ENCODE measurements around the gene ERI3. TPM values are rescaled to one million over a fixed set of nuclear protein-coding genes. Genes with fewer than 3 reads are reported as not detected.

ERI3 gene
- total and polyA plus RNA-seq, 7 donors = 50.4 to 96.8 (median 59.5) TPM

- no peak for ATAC-seq
- WGBS, 3 donors = 36 to 42% (median 39%) methylated on average over 2 of the region's 2 CpGs
- Histone ChIP-seq H3K4me1 (no peaks in the 10 kb centered on the region), H3K27me3 (ENCODE audit: insufficient read depth in 3 of 3, low read length in 2 of 3) (peaks cover 0 to 16% (median 8%) of the 10 kb centered on the region in 3 donors), H3K4me3 (no peak overlapping the region), H3K27ac (no peak overlapping the region), H3K9me3 (no peaks in the 10 kb centered on the region), H3K36me3 (ENCODE audit: insufficient read depth in 1 of 2, low read depth in 1 of 2) (no peaks in the 10 kb centered on the region)
- TF ChIP-seq, protein P1, sequence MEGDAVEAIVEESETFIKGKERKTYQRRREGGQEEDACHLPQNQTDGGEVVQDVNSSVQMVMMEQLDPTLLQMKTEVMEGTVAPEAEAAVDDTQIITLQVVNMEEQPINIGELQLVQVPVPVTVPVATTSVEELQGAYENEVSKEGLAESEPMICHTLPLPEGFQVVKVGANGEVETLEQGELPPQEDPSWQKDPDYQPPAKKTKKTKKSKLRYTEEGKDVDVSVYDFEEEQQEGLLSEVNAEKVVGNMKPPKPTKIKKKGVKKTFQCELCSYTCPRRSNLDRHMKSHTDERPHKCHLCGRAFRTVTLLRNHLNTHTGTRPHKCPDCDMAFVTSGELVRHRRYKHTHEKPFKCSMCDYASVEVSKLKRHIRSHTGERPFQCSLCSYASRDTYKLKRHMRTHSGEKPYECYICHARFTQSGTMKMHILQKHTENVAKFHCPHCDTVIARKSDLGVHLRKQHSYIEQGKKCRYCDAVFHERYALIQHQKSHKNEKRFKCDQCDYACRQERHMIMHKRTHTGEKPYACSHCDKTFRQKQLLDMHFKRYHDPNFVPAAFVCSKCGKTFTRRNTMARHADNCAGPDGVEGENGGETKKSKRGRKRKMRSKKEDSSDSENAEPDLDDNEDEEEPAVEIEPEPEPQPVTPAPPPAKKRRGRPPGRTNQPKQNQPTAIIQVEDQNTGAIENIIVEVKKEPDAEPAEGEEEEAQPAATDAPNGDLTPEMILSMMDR (IDR thresholded peaks at IDR 0.05) = no peak
- DNase-seq = no peak
- intact Hi-C loops (cut with DNase I) = no loop called here
These were observed 33.5 kb upstream of the ERI3 start for GRCh38 chr1:44388551-44388950.

GRCh38 chr1:44380666-44381177, 25.7 kb upstream of the ERI3 start:
- H3K9me3 ChIP-seq = no peaks in the 10 kb centered on the region
- H3K4me1 ChIP-seq = no peaks in the 10 kb centered on the region
- 51 to 58% (median 53%) methylated on average over 3 of the region's 3 CpGs for WGBS, 3 donors
- no peaks in the 10 kb centered on the region for H3K27me3 ChIP-seq (ENCODE audit: insufficient read depth in 3 of 3, low read length in 2 of 3)
- ATAC-seq (no peak), DNase-seq (no peak)
- TF ChIP-seq, protein P1 (IDR thresholded peaks at IDR 0.05) = no peak
- H3K4me3 ChIP-seq = no peak overlapping the region
- intact Hi-C loops (cut with DNase I) = no loop called here
- no peaks in the 10 kb centered on the region for H3K36me3 ChIP-seq (ENCODE audit: insufficient read depth in 1 of 2, low read depth in 1 of 2)
- H3K27ac ChIP-seq = no peak overlapping the region

DNA sequence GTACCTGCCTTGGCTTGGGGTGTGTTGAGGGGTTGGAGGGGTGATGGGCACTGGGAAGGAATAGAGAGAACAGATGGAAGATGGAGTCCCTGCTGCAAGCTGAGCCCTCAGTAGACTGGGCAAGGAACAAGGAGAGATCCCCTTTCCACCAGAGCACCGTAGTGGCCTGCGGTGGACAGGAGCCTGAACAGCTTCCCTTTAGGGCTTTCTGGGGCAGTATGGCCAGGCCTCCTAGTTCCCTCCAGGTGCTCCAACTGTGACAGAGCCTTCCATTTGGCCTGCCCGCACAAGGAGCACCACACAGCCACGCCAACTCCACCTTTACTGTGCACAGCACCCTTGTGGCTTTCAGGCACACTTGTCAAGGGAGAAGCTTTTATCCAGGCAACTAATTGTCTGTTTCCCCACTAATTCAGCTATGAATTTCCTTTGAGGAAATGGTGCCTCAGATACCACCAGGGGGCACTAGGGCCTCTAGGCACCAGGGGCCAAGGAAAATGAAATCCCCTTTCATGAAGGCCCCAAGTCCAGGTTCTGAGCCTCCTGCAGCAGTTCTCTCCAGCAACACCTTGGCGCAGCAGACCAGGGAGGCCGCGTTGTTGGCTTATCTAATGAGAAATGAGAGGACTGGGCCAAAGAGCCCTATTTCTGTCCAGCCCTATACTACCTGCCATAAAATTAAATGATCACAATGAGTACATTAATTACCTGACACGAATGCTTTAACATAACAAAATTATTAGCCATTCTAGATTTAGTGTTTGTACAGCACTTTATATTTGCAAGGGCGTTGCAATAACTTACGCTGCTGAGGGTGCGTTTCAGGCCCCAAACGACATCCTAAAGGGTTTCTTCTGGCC, 23.1 kb upstream of the ERI3 start:
- no peaks in the 10 kb centered on the region for H3K9me3 ChIP-seq
- DNase-seq (peak in 1 of 2 donors; percentile 28), ATAC-seq (no peak)
- no peaks in the 10 kb centered on the region for H3K4me1 ChIP-seq
- WGBS, 3 donors = 63 to 71% (median 66%) methylated on average over 12 of the region's 12 CpGs
- TF ChIP-seq, protein P1 (IDR thresholded peaks at IDR 0.05) = peak; percentile 54
- no peak overlapping the region for H3K4me3 ChIP-seq
- H3K27ac ChIP-seq = no peak overlapping the region
- H3K27me3 ChIP-seq (ENCODE audit: insufficient read depth in 3 of 3, low read length in 2 of 3) = no peaks in the 10 kb centered on the region
- no peaks in the 10 kb centered on the region for H3K36me3 ChIP-seq (ENCODE audit: insufficient read depth in 1 of 2, low read depth in 1 of 2)
- intact Hi-C loops (cut with DNase I) = loop anchor here (2.0 to 5.0 kb wide), 4 partner anchors 23 to 219 kb away; no protein-coding TSS in a partner anchor

DNA sequence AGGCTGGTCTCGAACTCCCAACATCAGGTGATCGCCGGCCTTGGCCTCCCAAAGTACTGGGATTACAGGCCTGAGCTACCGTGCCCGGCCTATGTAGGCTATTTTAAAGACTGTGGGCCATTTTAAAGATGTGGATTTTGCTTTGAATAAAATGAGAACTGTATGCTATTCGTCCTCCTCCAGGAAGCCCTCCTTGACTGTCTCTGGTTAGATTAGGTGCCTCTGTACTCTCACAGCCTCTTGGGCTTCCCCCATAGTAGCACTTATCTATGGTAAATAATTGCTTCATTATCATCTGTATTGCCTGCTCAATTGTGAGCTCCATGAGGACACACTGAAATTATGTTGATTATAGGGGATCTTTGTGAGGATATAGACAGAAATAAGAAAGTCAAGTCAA, 20.5 kb upstream of the ERI3 start:
- 94 to 96% (median 94%) methylated on average over 6 of the region's 6 CpGs for WGBS, 3 donors
- TF ChIP-seq, protein P1 (IDR thresholded peaks at IDR 0.05) = no peak
- no peak for DNase-seq
- Histone ChIP-seq H3K4me1 (no peaks in the 10 kb centered on the region), H3K4me3 (no peak overlapping the region), H3K27ac (no peak overlapping the region), H3K9me3 (no peaks in the 10 kb centered on the region), H3K27me3 (ENCODE audit: insufficient read depth in 3 of 3, low read length in 2 of 3) (no peaks in the 10 kb centered on the region), H3K36me3 (ENCODE audit: insufficient read depth in 1 of 2, low read depth in 1 of 2) (no peaks in the 10 kb centered on the region)
- intact Hi-C loops (cut with DNase I) = loop anchor here in 1 of 2 donors (5.0 kb wide), 1 partner anchor 222 kb away; no protein-coding TSS in a partner anchor
- no peak for ATAC-seq

Data from psoas muscle (tissue), 8 donors.